Stimulated activated memory B cell treated with anti-CD40 and anti-IgM and Interleukin-4, amounts not matched to agents 10 μg/mL and 1 μg/mL and 100 μg/mL, for 72 hours (primary cell): ENCODE results near the gene ATAD5.
A peak's percentile ranks its signal among the peaks of the same experiment; 100 is the strongest.
"Not testable (repeated sequence)": the region's sequence is repeated elsewhere in the genome, so short reads cannot be mapped to it uniquely, and the experiment has no call there.

Experiments
- ATAC-seq: fragments of 150-1000 bp; cut with Tn5 transposase; 2 replicates; pipeline ENCODE4 v1.10.0; 2021
- H3K27ac Mint-ChIP-seq: one replicate; pipeline ENCODE4 v1.8.0; 2022; ENCODE audit warnings: mild to moderate bottlenecking, mixed read lengths
- H3K27me3 Mint-ChIP-seq: one replicate; pipeline ENCODE4 v1.8.0; 2022; ENCODE audit warnings: mixed read lengths
- H3K36me3 Mint-ChIP-seq: one replicate; pipeline ENCODE4 v1.8.0; 2022; ENCODE audit warnings: mixed read lengths
- H3K4me1 Mint-ChIP-seq: one replicate; pipeline ENCODE4 v1.8.0; 2022; ENCODE audit warnings: mixed read lengths
- H3K4me3 Mint-ChIP-seq: one replicate; pipeline ENCODE4 v1.8.0; 2022; ENCODE audit warnings: mild to moderate bottlenecking, moderate library complexity, mixed read lengths
- H3K9me3 Mint-ChIP-seq: one replicate; pipeline ENCODE4 v1.8.0; 2022; ENCODE audit warnings: mixed read lengths

The ATAD5 gene

GRCh38 chr17:30831663-30832437, at the start of gene ATAD5:
ATAD5 (plus strand) TSS chr17:30831966; CDS start chr17:30832348, 382 bp downstream.
- Mint-ChIP-seq H3K36me3 (no peaks in the 10 kb centered on the region), H3K4me1 (peaks cover 24% of the 10 kb centered on the region), H3K27ac (peak within 1 kb of the TSS; percentile 97), H3K9me3 (no peaks in the 10 kb centered on the region), H3K27me3 (no peaks in the 10 kb centered on the region), H3K4me3 (peak within 1 kb of the TSS; percentile 99)
- ATAC-seq: peak; percentile 94

GRCh38 chr17:30782206-30782605, 49.6 kb upstream of the ATAD5 start:
- no peaks in the 10 kb centered on the region for H3K27me3 Mint-ChIP-seq
- H3K27ac Mint-ChIP-seq: no peak overlapping the region
- H3K9me3 Mint-ChIP-seq: no peaks in the 10 kb centered on the region
- no peak for ATAC-seq
- H3K36me3 Mint-ChIP-seq: peaks cover 22% of the 10 kb centered on the region
- H3K4me3 Mint-ChIP-seq: no peak overlapping the region
- no peaks in the 10 kb centered on the region for H3K4me1 Mint-ChIP-seq

GRCh38 chr17:30788918-30789317, 42.8 kb upstream of the ATAD5 start:
- Mint-ChIP-seq H3K4me1 (peaks cover 5% of the 10 kb centered on the region), H3K9me3 (no peaks in the 10 kb centered on the region), H3K27ac (peak overlapping the region; percentile 50), H3K36me3 (peaks cover 35% of the 10 kb centered on the region), H3K27me3 (no peaks in the 10 kb centered on the region), H3K4me3 (no peak overlapping the region)
- ATAC-seq: no peak

GRCh38 chr17:30790279-30790678, 41.5 kb upstream of the ATAD5 start:
- H3K4me3 Mint-ChIP-seq: no peak overlapping the region
- H3K27me3 Mint-ChIP-seq: no peaks in the 10 kb centered on the region
- no peaks in the 10 kb centered on the region for H3K9me3 Mint-ChIP-seq
- peak overlapping the region; percentile 50 for H3K27ac Mint-ChIP-seq
- peaks cover 5% of the 10 kb centered on the region for H3K4me1 Mint-ChIP-seq
- H3K36me3 Mint-ChIP-seq: peaks cover 40% of the 10 kb centered on the region
- no peak for ATAC-seq

GRCh38 chr17:30793282-30793977, 38.3 kb upstream of the ATAD5 start:
- peaks cover 53% of the 10 kb centered on the region for H3K36me3 Mint-ChIP-seq
- no peaks in the 10 kb centered on the region for H3K27me3 Mint-ChIP-seq
- H3K9me3 Mint-ChIP-seq: no peaks in the 10 kb centered on the region
- H3K27ac Mint-ChIP-seq: no peak overlapping the region
- H3K4me3 Mint-ChIP-seq: no peak overlapping the region
- H3K4me1 Mint-ChIP-seq: peaks cover 5% of the 10 kb centered on the region
- no peak for ATAC-seq

GRCh38 chr17:30794372-30794771, 37.4 kb upstream of the ATAD5 start:
- Mint-ChIP-seq H3K4me3 (no peak overlapping the region), H3K27me3 (no peaks in the 10 kb centered on the region), H3K9me3 (no peaks in the 10 kb centered on the region), H3K36me3 (peaks cover 47% of the 10 kb centered on the region), H3K27ac (no peak overlapping the region), H3K4me1 (peaks cover 5% of the 10 kb centered on the region)
- no peak for ATAC-seq

- peak overlapping the region; percentile 49 for H3K27ac Mint-ChIP-seq
- H3K36me3 Mint-ChIP-seq: peaks cover 47% of the 10 kb centered on the region
- no peaks in the 10 kb centered on the region for H3K4me1 Mint-ChIP-seq
- H3K4me3 Mint-ChIP-seq: no peak overlapping the region
- peak; percentile 65 for ATAC-seq
- no peaks in the 10 kb centered on the region for H3K27me3 Mint-ChIP-seq
- H3K9me3 Mint-ChIP-seq: no peaks in the 10 kb centered on the region
Observed at GRCh38 chr17:30796016-30796415, 35.8 kb upstream of the ATAD5 start.

- H3K27ac Mint-ChIP-seq: peak overlapping the region; percentile 8
- H3K36me3 Mint-ChIP-seq: peaks cover 53% of the 10 kb centered on the region
- no peaks in the 10 kb centered on the region for H3K27me3 Mint-ChIP-seq
Observed at GRCh38 chr17:30801671-30802070, 30.1 kb upstream of the ATAD5 start.

GRCh38 chr17:30805944-30806456, 25.8 kb upstream of the ATAD5 start:
- H3K9me3 Mint-ChIP-seq: peaks cover 3% of the 10 kb centered on the region

More at GRCh38 chr17:30801671-30802070, 30.1 kb upstream of the ATAD5 start:
- no peak for ATAC-seq
- Mint-ChIP-seq H3K4me3 (no peak overlapping the region), H3K9me3 (peaks cover 3% of the 10 kb centered on the region), H3K4me1 (peaks cover 27% of the 10 kb centered on the region)

GRCh38 chr17:30807896-30808295, 23.9 kb upstream of the ATAD5 start:
- Mint-ChIP-seq H3K4me3 (peak overlapping the region; percentile 43), H3K27me3 (no peaks in the 10 kb centered on the region), H3K4me1 (peaks cover 64% of the 10 kb centered on the region), H3K27ac (peak overlapping the region; percentile 92), H3K36me3 (peaks cover 16% of the 10 kb centered on the region), H3K9me3 (peaks cover 3% of the 10 kb centered on the region)
- ATAC-seq: no peak

More at GRCh38 chr17:30805944-30806456, 25.8 kb upstream of the ATAD5 start:
- Mint-ChIP-seq H3K4me3 (no peak overlapping the region), H3K27ac (peak overlapping the region; percentile 92), H3K36me3 (peaks cover 35% of the 10 kb centered on the region), H3K4me1 (peaks cover 54% of the 10 kb centered on the region), H3K27me3 (no peaks in the 10 kb centered on the region)
- no peak for ATAC-seq

- Mint-ChIP-seq H3K27me3 (no peaks in the 10 kb centered on the region), H3K9me3 (no peaks in the 10 kb centered on the region), H3K4me3 (peak overlapping the region; percentile 73), H3K36me3 (peaks cover 9% of the 10 kb centered on the region), H3K4me1 (peaks cover 66% of the 10 kb centered on the region), H3K27ac (peak overlapping the region; percentile 92)
- peak; percentile 99 for ATAC-seq
Observed at GRCh38 chr17:30808785-30809286, 22.9 kb upstream of the ATAD5 start.

GRCh38 chr17:30809867-30810266, 21.9 kb upstream of the ATAD5 start:
- Mint-ChIP-seq H3K4me3 (no peak overlapping the region), H3K36me3 (no peaks in the 10 kb centered on the region), H3K9me3 (no peaks in the 10 kb centered on the region), H3K4me1 (peaks cover 57% of the 10 kb centered on the region), H3K27me3 (no peaks in the 10 kb centered on the region), H3K27ac (peak overlapping the region; percentile 92)
- ATAC-seq: no peak

- H3K4me1 Mint-ChIP-seq: peaks cover 50% of the 10 kb centered on the region
Observed at GRCh38 chr17:30812218-30813177, 19.3 kb upstream of the ATAD5 start.

GRCh38 chr17:30814236-30814635, 17.5 kb upstream of the ATAD5 start:
- not testable (repeated sequence) for H3K4me3 Mint-ChIP-seq, H3K9me3 Mint-ChIP-seq, H3K36me3 Mint-ChIP-seq, H3K27me3 Mint-ChIP-seq, ATAC-seq
- Mint-ChIP-seq H3K4me1 (peaks cover 53% of the 10 kb centered on the region), H3K27ac (peak overlapping the region; percentile 58)

More at GRCh38 chr17:30812218-30813177, 19.3 kb upstream of the ATAD5 start:
- Mint-ChIP-seq H3K27me3 (no peaks in the 10 kb centered on the region), H3K4me3 (no peak overlapping the region), H3K9me3 (no peaks in the 10 kb centered on the region), H3K27ac (peak overlapping the region; percentile 64), H3K36me3 (no peaks in the 10 kb centered on the region)
- ATAC-seq: no peak
